Esophagus muscularis mucosa (tissue), 3 donors: ENCODE measurements around the gene KANSL1.

Experiments used
- EP300 ChIP-seq: sonication (generic); formaldehyde crosslinking; IDR thresholded peaks from one replicate; pipeline ENCODE4 v1.6.1; 2017; ENCODE audit warnings: antibody characterized with exemption
- TF ChIP-seq, protein P1 (sequence below), 3 experiments: fragments of 200-600 bp in 2 of 3; fragments of 450-650 bp in 1 of 3; sonication (generic) in 2 of 3; IDR thresholded peaks; one replicate each; pipeline ENCODE4 v1.5.1; 2017 to 2019; ENCODE audit warnings: antibody characterized with exemption in 3 of 3, mild to moderate bottlenecking in 2 of 3, moderate library complexity in 1 of 3

DNA sequence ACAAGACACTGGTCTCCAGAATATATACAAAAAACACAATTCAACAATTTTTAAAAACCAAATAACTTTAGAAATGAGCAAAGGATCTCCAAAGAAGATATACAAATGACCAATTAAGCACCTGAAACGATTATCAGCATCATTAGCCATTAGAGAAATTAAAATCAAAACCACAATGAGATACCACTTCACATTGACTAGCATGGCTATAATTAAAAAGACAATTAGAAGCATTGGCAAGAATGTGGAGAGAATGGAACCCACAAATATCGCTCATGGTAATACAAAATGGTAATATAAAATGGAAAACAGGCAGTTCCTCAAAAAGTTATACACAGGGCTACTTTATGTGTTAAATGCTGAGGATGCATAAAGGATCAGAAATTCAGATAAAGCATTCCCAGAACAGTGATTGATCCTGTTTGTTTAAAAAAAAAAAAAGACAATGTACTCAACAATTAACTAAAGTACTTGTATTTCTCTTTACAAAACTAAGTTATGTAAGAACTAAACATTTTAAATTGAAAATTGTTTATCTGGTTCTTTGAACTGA lies 52.5 kb downstream of the KANSL1 start:
- TF ChIP-seq EP300, result no peak
- TF ChIP-seq, protein P1, sequence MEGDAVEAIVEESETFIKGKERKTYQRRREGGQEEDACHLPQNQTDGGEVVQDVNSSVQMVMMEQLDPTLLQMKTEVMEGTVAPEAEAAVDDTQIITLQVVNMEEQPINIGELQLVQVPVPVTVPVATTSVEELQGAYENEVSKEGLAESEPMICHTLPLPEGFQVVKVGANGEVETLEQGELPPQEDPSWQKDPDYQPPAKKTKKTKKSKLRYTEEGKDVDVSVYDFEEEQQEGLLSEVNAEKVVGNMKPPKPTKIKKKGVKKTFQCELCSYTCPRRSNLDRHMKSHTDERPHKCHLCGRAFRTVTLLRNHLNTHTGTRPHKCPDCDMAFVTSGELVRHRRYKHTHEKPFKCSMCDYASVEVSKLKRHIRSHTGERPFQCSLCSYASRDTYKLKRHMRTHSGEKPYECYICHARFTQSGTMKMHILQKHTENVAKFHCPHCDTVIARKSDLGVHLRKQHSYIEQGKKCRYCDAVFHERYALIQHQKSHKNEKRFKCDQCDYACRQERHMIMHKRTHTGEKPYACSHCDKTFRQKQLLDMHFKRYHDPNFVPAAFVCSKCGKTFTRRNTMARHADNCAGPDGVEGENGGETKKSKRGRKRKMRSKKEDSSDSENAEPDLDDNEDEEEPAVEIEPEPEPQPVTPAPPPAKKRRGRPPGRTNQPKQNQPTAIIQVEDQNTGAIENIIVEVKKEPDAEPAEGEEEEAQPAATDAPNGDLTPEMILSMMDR (IDR thresholded peaks at IDR 0.05), result no peak
